Nephron (organoid): ENCODE measurements around the gene AK5.
"Not testable (repeated sequence)": the region's sequence is repeated elsewhere in the genome, so short reads cannot be mapped to it uniquely, and the experiment has no call there.

Experiments used
- H3K27ac Mint-ChIP-seq, 3 experiments: 2 replicates each; pipeline ENCODE4 v1.8.0; 2020; ENCODE audit warnings: mixed read lengths in 3 of 3, mild to moderate bottlenecking in 2 of 3, moderate library complexity in 1 of 3
- H3K27me3 Mint-ChIP-seq: 2 replicates; pipeline ENCODE4 v1.8.0; 2021; ENCODE audit warnings: low read depth, mild to moderate bottlenecking, moderate library complexity, mixed read lengths
- H3K36me3 Mint-ChIP-seq: 2 replicates; pipeline ENCODE4 v1.8.0; 2020; ENCODE audit warnings: low read depth, mixed read lengths
- H3K4me1 Mint-ChIP-seq: 2 replicates; pipeline ENCODE4 v1.8.0; 2020; ENCODE audit warnings: mixed read lengths
- H3K4me3 Mint-ChIP-seq, 3 experiments: 2 replicates each; pipeline ENCODE4 v1.8.0; 2020; ENCODE audit warnings: mild to moderate bottlenecking in 3 of 3, mixed read lengths in 3 of 3, moderate library complexity in 2 of 3
- H3K9me3 Mint-ChIP-seq: 2 replicates; pipeline ENCODE4 v1.8.0; 2020; ENCODE audit warnings: mixed read lengths
- TF ChIP-seq, protein P1 (sequence below), 3 experiments: fragments of 200-600 bp; sonication (generic); IDR thresholded peaks; one replicate each; pipeline ENCODE4 v1.5.0; 2021; ENCODE audit warnings: antibody characterized with exemption in 3 of 3; ENCODE audit not compliant: unreplicated experiment in 3 of 3

The AK5 gene

DNA sequence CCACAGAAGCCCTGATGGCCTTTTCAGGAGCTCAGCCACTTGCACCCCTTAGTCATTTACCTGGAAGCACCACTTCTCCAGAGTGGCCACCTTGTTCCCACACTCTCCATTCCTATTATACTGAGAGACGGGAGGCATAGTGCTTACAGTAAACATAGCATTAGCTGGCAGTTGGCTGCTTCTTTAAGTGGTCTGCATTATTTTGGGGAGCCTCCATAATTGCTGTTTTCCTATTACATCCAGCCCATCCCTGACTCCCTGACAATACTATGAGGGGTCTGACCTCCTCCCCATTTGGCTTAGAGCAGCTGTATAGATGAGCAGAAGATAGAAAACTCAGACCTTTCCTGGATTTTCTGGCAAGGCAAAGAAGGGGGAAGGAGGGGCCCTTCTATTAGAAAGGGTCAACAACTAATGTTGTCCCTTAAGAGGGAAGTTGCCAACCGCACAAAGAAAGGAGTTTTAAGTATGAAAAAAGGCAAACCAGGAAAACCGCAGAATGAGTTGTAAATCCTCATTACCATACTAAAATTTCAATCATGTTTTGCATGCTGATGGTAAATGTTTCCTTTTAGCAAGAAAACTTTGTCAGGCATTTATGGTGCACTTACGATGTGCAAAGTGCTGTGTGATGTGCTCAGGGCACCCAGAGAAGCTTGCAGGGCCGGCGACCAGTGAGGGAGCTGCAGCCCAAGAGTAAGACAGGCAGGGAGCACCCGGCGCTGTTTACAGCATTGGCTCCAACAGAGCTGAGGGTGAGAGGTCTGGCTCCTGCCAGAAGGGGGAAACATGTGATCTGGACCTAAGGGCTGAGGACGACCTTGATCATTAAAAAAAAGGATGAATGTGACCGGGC is 233.3 kb downstream of the AK5 start:
- peak overlapping the region; percentile 96 to 98 (median 98) for H3K27ac Mint-ChIP-seq

GRCh38 chr1:77516106-77516505 is 234.3 kb downstream of the AK5 start:
- TF ChIP-seq, protein P1, sequence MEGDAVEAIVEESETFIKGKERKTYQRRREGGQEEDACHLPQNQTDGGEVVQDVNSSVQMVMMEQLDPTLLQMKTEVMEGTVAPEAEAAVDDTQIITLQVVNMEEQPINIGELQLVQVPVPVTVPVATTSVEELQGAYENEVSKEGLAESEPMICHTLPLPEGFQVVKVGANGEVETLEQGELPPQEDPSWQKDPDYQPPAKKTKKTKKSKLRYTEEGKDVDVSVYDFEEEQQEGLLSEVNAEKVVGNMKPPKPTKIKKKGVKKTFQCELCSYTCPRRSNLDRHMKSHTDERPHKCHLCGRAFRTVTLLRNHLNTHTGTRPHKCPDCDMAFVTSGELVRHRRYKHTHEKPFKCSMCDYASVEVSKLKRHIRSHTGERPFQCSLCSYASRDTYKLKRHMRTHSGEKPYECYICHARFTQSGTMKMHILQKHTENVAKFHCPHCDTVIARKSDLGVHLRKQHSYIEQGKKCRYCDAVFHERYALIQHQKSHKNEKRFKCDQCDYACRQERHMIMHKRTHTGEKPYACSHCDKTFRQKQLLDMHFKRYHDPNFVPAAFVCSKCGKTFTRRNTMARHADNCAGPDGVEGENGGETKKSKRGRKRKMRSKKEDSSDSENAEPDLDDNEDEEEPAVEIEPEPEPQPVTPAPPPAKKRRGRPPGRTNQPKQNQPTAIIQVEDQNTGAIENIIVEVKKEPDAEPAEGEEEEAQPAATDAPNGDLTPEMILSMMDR (IDR thresholded peaks at IDR 0.05; ENCODE audit: unreplicated experiment in 3 of 3) = no peak

More for the DNA sequence above, 233.3 kb downstream of the AK5 start:
- Mint-ChIP-seq H3K4me1 (peaks cover 26% of the 10 kb centered on the region), H3K4me3 (peak overlapping the region in 1 of 3 experiments; percentile 41), H3K36me3 (no peaks in the 10 kb centered on the region), H3K27me3 (no peaks in the 10 kb centered on the region), H3K9me3 (peaks cover 2% of the 10 kb centered on the region)
- TF ChIP-seq, protein P1 (IDR thresholded peaks at IDR 0.05; ENCODE audit: unreplicated experiment in 3 of 3) = peak in 2 of 3 experiments; percentile 13 to 17

DNA sequence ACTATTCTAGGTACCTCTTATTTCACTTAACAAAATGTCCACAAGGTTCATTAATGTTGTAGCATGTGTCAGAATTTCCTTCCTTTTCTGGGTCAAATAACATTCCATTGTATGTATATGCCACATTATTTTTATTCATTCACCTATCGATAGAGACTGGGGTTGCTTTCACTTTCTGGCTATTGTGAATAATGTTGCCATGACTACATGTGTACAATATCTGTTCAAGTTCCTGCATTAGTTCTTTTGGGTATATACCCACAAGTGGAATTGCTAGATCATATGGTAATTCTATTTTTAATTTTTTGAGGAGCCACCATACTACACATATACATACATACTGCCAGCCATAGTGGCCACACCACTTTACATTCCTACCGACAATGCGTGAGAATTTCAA is 242.2 kb downstream of the AK5 start:
- no peak overlapping the region for H3K4me3 Mint-ChIP-seq
- peaks cover 3% of the 10 kb centered on the region for H3K27me3 Mint-ChIP-seq

More at GRCh38 chr1:77516106-77516505, 234.3 kb downstream of the AK5 start:
- H3K36me3 Mint-ChIP-seq = no peaks in the 10 kb centered on the region
- H3K27me3 Mint-ChIP-seq = no peaks in the 10 kb centered on the region
- no peak overlapping the region for H3K4me3 Mint-ChIP-seq
- H3K9me3 Mint-ChIP-seq = peaks cover 7% of the 10 kb centered on the region
- H3K4me1 Mint-ChIP-seq = peaks cover 26% of the 10 kb centered on the region
- H3K27ac Mint-ChIP-seq = peak overlapping the region; percentile 41 to 98 (median 98)

GRCh38 chr1:77531149-77531548 is 249.3 kb downstream of the AK5 start:
- not testable (repeated sequence) for H3K27ac Mint-ChIP-seq, H3K4me3 Mint-ChIP-seq, H3K36me3 Mint-ChIP-seq, H3K27me3 Mint-ChIP-seq, H3K4me1 Mint-ChIP-seq, H3K9me3 Mint-ChIP-seq

More for the DNA sequence above, 242.2 kb downstream of the AK5 start:
- Mint-ChIP-seq H3K4me1 (no peaks in the 10 kb centered on the region), H3K9me3 (peaks cover 13% of the 10 kb centered on the region), H3K36me3 (no peaks in the 10 kb centered on the region), H3K27ac (no peak overlapping the region)
- TF ChIP-seq, protein P1 (IDR thresholded peaks at IDR 0.05; ENCODE audit: unreplicated experiment in 3 of 3) = no peak

GRCh38 chr1:77531596-77532280 is 249.9 kb downstream of the AK5 start:
- not testable (repeated sequence) for H3K27me3 Mint-ChIP-seq

DNA sequence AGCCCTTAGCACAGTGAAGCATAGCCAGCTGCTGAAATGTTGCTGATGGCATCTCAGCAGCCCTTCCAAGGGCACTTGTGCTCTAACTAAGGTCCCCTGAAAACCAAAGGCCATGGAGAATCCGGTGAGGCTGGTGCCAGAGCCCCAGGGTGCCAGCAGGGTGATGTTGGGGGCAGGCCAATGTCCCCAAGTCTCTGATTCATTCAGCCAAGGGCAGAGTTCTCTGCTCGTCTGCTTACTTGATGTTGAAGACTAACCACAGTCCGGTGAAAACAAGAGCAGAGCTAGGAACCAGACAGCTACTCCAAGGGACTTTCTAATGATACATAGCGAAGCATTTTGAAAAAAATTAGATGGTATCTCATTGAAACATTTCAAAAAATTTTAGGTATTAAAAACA is 250.8 kb downstream of the AK5 start:
- peaks cover 10% of the 10 kb centered on the region for H3K4me1 Mint-ChIP-seq
- H3K36me3 Mint-ChIP-seq = no peaks in the 10 kb centered on the region
- TF ChIP-seq, protein P1 (IDR thresholded peaks at IDR 0.05; ENCODE audit: unreplicated experiment in 3 of 3) = no peak
- H3K9me3 Mint-ChIP-seq = no peaks in the 10 kb centered on the region
- no peak overlapping the region for H3K4me3 Mint-ChIP-seq
- H3K27ac Mint-ChIP-seq = no peak overlapping the region
- no peaks in the 10 kb centered on the region for H3K27me3 Mint-ChIP-seq

More at GRCh38 chr1:77531596-77532280, 249.9 kb downstream of the AK5 start:
- H3K4me3 Mint-ChIP-seq, H3K36me3 Mint-ChIP-seq, H3K4me1 Mint-ChIP-seq, H3K27ac Mint-ChIP-seq, H3K9me3 Mint-ChIP-seq: not testable (repeated sequence)
